ENCODE measurements around the gene SLFN12. TPM values are rescaled to one million over a fixed set of nuclear protein-coding genes. Genes with fewer than 3 reads are reported as not detected.

The SLFN12 gene
- 12.2 to 12.7 TPM (median 12.4 TPM) in 3 replicates for total RNA-seq (2021)
- percentile 76 among the genes with signal in this experiment for Bru-seq, nascent RNA
- long read RNA-seq, experiment 1, transcript SLFN12-201 (4 exons, 2,383 nt) = major isoform, 11 of 25 reads
- long read RNA-seq, experiment 1, partial matches to known transcripts = 6 of 25 reads
- long read RNA-seq, experiment 1, other reads (novel, unspliced or antisense) = 7 of 25 reads
- long read RNA-seq, experiment 2, partial matches to known transcripts = 3 of 8 reads
- long read RNA-seq, experiment 2, other reads (novel, unspliced or antisense) = 2 of 8 reads
- long read RNA-seq, experiment 3, partial matches to known transcripts = 1 of 7 reads
- long read RNA-seq, experiment 3, other reads (novel, unspliced or antisense) = 4 of 7 reads

DNA sequence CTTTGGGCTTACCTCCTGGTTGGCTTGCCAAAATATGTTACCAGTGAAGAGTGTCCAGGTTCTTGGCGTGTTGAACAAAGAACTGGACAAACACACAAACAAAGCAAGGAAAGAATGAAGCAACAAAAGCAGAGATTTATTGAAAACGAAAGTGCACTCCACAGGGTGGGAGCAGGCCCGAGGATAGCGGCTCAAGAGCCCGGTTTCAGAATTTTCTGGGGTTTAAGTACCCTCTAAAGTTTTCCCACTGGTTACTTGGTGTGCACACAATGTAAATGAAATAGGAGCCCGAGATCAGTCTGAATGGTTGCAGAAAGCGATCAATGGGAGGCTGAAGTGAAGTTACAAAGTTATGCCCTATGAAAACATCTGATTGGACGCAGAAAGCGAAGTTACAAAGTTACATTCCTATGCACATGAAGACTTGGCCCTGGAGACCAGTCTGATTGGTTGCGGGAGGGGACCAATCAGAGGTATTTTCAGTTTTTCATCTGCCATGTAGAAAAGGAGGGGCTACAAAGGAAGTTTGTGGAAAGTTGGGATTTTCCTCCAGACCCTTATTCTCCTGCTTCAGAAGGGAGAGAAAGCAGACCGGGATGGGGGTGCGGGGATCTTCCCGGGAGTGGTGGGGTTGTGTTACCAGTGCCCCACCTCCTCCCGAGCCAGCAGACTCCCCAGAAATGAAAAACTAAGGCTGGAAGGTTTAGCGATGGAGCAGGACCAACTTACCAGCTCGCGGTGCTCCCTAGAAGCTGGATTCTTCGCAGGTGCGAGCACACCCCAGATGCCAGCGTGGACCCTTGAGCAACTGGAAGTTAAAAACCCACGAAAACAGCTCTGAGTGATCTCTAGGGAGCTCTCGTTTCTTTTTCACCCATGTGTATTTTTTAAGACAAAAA, at the start of gene SLFN12:
SLFN12 (minus strand) TSS at position 325 of the 899 bp plus-strand sequence. CDS start 9,472 bp downstream, outside the sequence.
- peak within 1 kb of the TSS; percentile 98 for H3K27ac Mint-ChIP-seq
- ATAC-seq = peak; percentile 58
- no peak for TF ChIP-seq PRRX2 (CRISPR knock-in tag; IDR thresholded peaks at IDR 0.05)
- TF ChIP-seq ZNF416 (CRISPR knock-in tag; IDR thresholded peaks at IDR 0.05) = no peak
- TF ChIP-seq USF1 (CRISPR knock-in tag; IDR thresholded peaks at IDR 0.05) = no peak
- TF ChIP-seq ZNF263 (CRISPR knock-in tag; IDR thresholded peaks at IDR 0.05; ENCODE audit: low read depth) = peak; percentile 77; the same call in 1 of the 2 replicates
- peak; percentile 50; the same call in 1 of the 2 replicates for TF ChIP-seq NFYB (CRISPR knock-in tag; conservative IDR thresholded peaks at IDR 0.05; ENCODE audit: low read depth)
- TF ChIP-seq EMX1 (CRISPR knock-in tag; IDR thresholded peaks at IDR 0.05) = no peak
- no peak for TF ChIP-seq FOXP4 (CRISPR knock-in tag; IDR thresholded peaks at IDR 0.05)
- TF ChIP-seq ZNF396 (CRISPR knock-in tag; IDR thresholded peaks at IDR 0.05; ENCODE audit: borderline replicate concordance) = no peak
- no peak for TF ChIP-seq CREB1 (CRISPR knock-in tag; IDR thresholded peaks at IDR 0.05)
- no peak for TF ChIP-seq HMGA2 (CRISPR knock-in tag; IDR thresholded peaks at IDR 0.05)
- H3K36me3 Mint-ChIP-seq = no peaks in the 10 kb centered on the region
- ChIA-PET CTCF (interaction anchor here (1.3 to 2.7 kb wide), 4 partner anchors 13 to 119 kb away, joined by 3 to 13 read pairs (median 8); partner anchors contain the start of gene SLFN13), POLR2A (interaction anchor here (2.0 kb wide), 1 partner anchor 16 kb away, joined by 32 read pairs; the partner anchor contains the start of gene SLFN13)
- H3K4me1 Mint-ChIP-seq = peaks cover 78% of the 10 kb centered on the region
- H3K27me3 Mint-ChIP-seq (ENCODE audit: low read depth) = peaks cover 86% of the 10 kb centered on the region
- peak within 1 kb of the TSS; percentile 91 for H3K4me3 Mint-ChIP-seq
- no peaks in the 10 kb centered on the region for H3K9me3 Mint-ChIP-seq
- peak; percentile 40 for DNase-seq (ENCODE audit: low spot score)

DNA sequence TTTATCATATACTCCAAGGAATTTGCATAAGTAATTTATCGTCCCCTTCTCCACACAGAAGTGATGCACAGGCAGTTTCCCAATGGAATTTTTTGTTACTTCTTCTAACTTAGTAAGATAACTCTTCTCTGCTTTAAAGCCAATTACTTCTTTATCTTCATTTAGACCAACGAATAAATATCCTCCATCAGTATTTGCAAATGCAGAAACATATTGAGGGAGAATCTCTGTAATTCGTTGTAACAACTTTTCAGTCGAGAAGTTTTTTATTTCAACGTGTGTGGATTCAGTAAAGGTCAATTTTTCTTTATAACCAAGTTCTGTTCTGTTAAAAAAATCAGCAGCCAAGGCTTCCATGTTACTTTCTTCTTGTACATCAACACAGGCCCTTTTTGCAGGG, 47.0 kb upstream of the SLFN12 start:
- no peaks in the 10 kb centered on the region for H3K36me3 Mint-ChIP-seq
- H3K27ac Mint-ChIP-seq = no peak overlapping the region
- H3K4me1 Mint-ChIP-seq = no peaks in the 10 kb centered on the region
- peaks cover 91% of the 10 kb centered on the region for H3K27me3 Mint-ChIP-seq (ENCODE audit: low read depth)
- H3K9me3 Mint-ChIP-seq = no peaks in the 10 kb centered on the region
- ChIA-PET POLR2A (no interaction called here), CTCF (interaction anchor here (0.6 kb wide), 1 partner anchor 190 kb away, joined by 3 read pairs; no protein-coding TSS in a partner anchor)
- no peak overlapping the region for H3K4me3 Mint-ChIP-seq
- ATAC-seq (no peak), DNase-seq (ENCODE audit: low spot score) (no peak)
- TF ChIP-seq, protein P1, sequence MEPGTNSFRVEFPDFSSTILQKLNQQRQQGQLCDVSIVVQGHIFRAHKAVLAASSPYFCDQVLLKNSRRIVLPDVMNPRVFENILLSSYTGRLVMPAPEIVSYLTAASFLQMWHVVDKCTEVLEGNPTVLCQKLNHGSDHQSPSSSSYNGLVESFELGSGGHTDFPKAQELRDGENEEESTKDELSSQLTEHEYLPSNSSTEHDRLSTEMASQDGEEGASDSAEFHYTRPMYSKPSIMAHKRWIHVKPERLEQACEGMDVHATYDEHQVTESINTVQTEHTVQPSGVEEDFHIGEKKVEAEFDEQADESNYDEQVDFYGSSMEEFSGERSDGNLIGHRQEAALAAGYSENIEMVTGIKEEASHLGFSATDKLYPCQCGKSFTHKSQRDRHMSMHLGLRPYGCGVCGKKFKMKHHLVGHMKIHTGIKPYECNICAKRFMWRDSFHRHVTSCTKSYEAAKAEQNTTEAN (CRISPR knock-in tag; IDR thresholded peaks at IDR 0.05) = no peak
- TF ChIP-seq, protein P2, sequence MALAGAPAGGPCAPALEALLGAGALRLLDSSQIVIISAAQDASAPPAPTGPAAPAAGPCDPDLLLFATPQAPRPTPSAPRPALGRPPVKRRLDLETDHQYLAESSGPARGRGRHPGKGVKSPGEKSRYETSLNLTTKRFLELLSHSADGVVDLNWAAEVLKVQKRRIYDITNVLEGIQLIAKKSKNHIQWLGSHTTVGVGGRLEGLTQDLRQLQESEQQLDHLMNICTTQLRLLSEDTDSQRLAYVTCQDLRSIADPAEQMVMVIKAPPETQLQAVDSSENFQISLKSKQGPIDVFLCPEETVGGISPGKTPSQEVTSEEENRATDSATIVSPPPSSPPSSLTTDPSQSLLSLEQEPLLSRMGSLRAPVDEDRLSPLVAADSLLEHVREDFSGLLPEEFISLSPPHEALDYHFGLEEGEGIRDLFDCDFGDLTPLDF (CRISPR knock-in tag; IDR thresholded peaks at IDR 0.05) = no peak
- TF ChIP-seq JUN (CRISPR knock-in tag; IDR thresholded peaks at IDR 0.05) = no peak
- TF ChIP-seq FOXK1 (CRISPR knock-in tag; IDR thresholded peaks at IDR 0.05) = no peak
- TF ChIP-seq ZNF232 (CRISPR knock-in tag; IDR thresholded peaks at IDR 0.05) = no peak
- TF ChIP-seq MYBL2 (CRISPR knock-in tag; IDR thresholded peaks at IDR 0.05) = no peak
- TF ChIP-seq, protein P3, sequence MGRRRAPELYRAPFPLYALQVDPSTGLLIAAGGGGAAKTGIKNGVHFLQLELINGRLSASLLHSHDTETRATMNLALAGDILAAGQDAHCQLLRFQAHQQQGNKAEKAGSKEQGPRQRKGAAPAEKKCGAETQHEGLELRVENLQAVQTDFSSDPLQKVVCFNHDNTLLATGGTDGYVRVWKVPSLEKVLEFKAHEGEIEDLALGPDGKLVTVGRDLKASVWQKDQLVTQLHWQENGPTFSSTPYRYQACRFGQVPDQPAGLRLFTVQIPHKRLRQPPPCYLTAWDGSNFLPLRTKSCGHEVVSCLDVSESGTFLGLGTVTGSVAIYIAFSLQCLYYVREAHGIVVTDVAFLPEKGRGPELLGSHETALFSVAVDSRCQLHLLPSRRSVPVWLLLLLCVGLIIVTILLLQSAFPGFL (CRISPR knock-in tag; IDR thresholded peaks at IDR 0.05; ENCODE audit: borderline replicate concordance) = no peak
- TF ChIP-seq ESRRA (CRISPR knock-in tag; IDR thresholded peaks at IDR 0.05; ENCODE audit: borderline replicate concordance) = no peak
- TF ChIP-seq AR (CRISPR knock-in tag; IDR thresholded peaks at IDR 0.05) = no peak
- TF ChIP-seq, protein P4, sequence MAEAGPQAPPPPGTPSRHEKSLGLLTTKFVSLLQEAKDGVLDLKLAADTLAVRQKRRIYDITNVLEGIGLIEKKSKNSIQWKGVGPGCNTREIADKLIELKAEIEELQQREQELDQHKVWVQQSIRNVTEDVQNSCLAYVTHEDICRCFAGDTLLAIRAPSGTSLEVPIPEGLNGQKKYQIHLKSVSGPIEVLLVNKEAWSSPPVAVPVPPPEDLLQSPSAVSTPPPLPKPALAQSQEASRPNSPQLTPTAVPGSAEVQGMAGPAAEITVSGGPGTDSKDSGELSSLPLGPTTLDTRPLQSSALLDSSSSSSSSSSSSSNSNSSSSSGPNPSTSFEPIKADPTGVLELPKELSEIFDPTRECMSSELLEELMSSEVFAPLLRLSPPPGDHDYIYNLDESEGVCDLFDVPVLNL (CRISPR knock-in tag; IDR thresholded peaks at IDR 0.05; ENCODE audit: borderline replicate concordance, low read depth) = no peak
- no peak for TF ChIP-seq ZNF671 (CRISPR knock-in tag; IDR thresholded peaks at IDR 0.05)
- TF ChIP-seq JAZF1 (CRISPR knock-in tag; IDR thresholded peaks at IDR 0.05) = no peak
